Chondrocyte (in vitro differentiated cells): Measurements from ENCODE around the gene ZNF414. TPM values are rescaled to one million over a fixed set of nuclear protein-coding genes. Genes with fewer than 3 reads are reported as not detected.

Experiments used
- DNase-seq: peaks from one replicate; pipeline ENCODE4 v3.0.0; 2021; ENCODE audit warnings: mixed read lengths, low spot score
- H3K27ac Mint-ChIP-seq: one replicate; pipeline ENCODE4 v1.8.0; 2021; ENCODE audit warnings: mild to moderate bottlenecking, moderate library complexity, mixed read lengths; ENCODE audit not compliant: unreplicated experiment
- H3K27me3 Mint-ChIP-seq: 2 replicates; pipeline ENCODE4 v1.8.0; 2021; ENCODE audit warnings: low read depth, mixed read lengths
- H3K36me3 Mint-ChIP-seq: 2 replicates; pipeline ENCODE4 v1.8.0; 2021; ENCODE audit warnings: low read depth, mixed read lengths
- H3K4me1 Mint-ChIP-seq: 2 replicates; pipeline ENCODE4 v1.8.0; 2021; ENCODE audit warnings: low read depth, mild to moderate bottlenecking, mixed read lengths
- H3K4me3 Mint-ChIP-seq: one replicate; pipeline ENCODE4 v1.8.0; 2021; ENCODE audit warnings: mild to moderate bottlenecking, moderate library complexity, mixed read lengths; ENCODE audit not compliant: unreplicated experiment
- H3K9me3 Mint-ChIP-seq: 2 replicates; pipeline ENCODE4 v1.8.0; 2021; ENCODE audit warnings: low read depth, mixed read lengths
- CTCF ChIP-seq: fragments of 200-600 bp; sonication (generic); IDR thresholded peaks from 2 replicates; pipeline ENCODE4 v1.5.0; 2021; ENCODE audit warnings: antibody characterized with exemption, mild to moderate bottlenecking, moderate library complexity
- total RNA-seq: library from RNA; stranded (reverse); gene quantifications from 3 replicates; pipeline ENCODE4 v1.2.1, GENCODE V29; 2021

ZNF414 gene
- total RNA-seq, 1 donor from 2014 or later = 26.8 TPM

- H3K27ac Mint-ChIP-seq = no peak overlapping the region
These were observed 23.1 kb downstream of the ZNF414 start for GRCh38 chr19:8490873-8491272.

GRCh38 chr19:8490395-8490760, 23.6 kb downstream of the ZNF414 start:
- peaks cover 25% of the 10 kb centered on the region for H3K36me3 Mint-ChIP-seq
- no peak for TF ChIP-seq CTCF
- DNase-seq = no peak
- H3K4me1 Mint-ChIP-seq = no peaks in the 10 kb centered on the region
- H3K27me3 Mint-ChIP-seq = no peaks in the 10 kb centered on the region
- H3K27ac Mint-ChIP-seq = no peak overlapping the region
- no peaks in the 10 kb centered on the region for H3K9me3 Mint-ChIP-seq
- H3K4me3 Mint-ChIP-seq = no peak overlapping the region

More at GRCh38 chr19:8490873-8491272, 23.1 kb downstream of the ZNF414 start:
- Mint-ChIP-seq H3K27me3 (no peaks in the 10 kb centered on the region), H3K4me3 (no peak overlapping the region), H3K9me3 (no peaks in the 10 kb centered on the region), H3K4me1 (no peaks in the 10 kb centered on the region), H3K36me3 (peaks cover 24% of the 10 kb centered on the region)
- no peak for TF ChIP-seq CTCF
- no peak for DNase-seq

GRCh38 chr19:8489561-8490394, 24.2 kb downstream of the ZNF414 start:
- no peak for TF ChIP-seq CTCF
- Mint-ChIP-seq H3K4me3 (no peak overlapping the region), H3K27ac (no peak overlapping the region), H3K4me1 (no peaks in the 10 kb centered on the region), H3K27me3 (no peaks in the 10 kb centered on the region), H3K9me3 (no peaks in the 10 kb centered on the region), H3K36me3 (peaks cover 30% of the 10 kb centered on the region)
- no peak for DNase-seq

- Mint-ChIP-seq H3K4me3 (no peak overlapping the region), H3K27me3 (no peaks in the 10 kb centered on the region), H3K27ac (peak overlapping the region; percentile 27), H3K36me3 (peaks cover 30% of the 10 kb centered on the region), H3K4me1 (no peaks in the 10 kb centered on the region), H3K9me3 (no peaks in the 10 kb centered on the region)
- no peak for DNase-seq
- no peak for TF ChIP-seq CTCF
These were observed 25.6 kb downstream of the ZNF414 start for GRCh38 chr19:8488365-8488764.

- H3K27me3 Mint-ChIP-seq = no peaks in the 10 kb centered on the region
- no peak for TF ChIP-seq CTCF
- DNase-seq = peak; percentile 67
- H3K36me3 Mint-ChIP-seq = peaks cover 35% of the 10 kb centered on the region
- peaks cover 3% of the 10 kb centered on the region for H3K4me1 Mint-ChIP-seq
- no peak overlapping the region for H3K4me3 Mint-ChIP-seq
- H3K27ac Mint-ChIP-seq = no peak overlapping the region
- H3K9me3 Mint-ChIP-seq = no peaks in the 10 kb centered on the region
These were observed 26.7 kb downstream of the ZNF414 start for GRCh38 chr19:8487137-8487851.
